ENCODE data around the gene DDX59. TPM values are rescaled to one million over a fixed set of nuclear protein-coding genes. Genes with fewer than 3 reads are reported as not detected.

The DDX59 gene
- total and polyA plus RNA-seq, 7 experiments from 2014 or later, result 15.0 to 41.3 (median 26.1) TPM

DNA sequence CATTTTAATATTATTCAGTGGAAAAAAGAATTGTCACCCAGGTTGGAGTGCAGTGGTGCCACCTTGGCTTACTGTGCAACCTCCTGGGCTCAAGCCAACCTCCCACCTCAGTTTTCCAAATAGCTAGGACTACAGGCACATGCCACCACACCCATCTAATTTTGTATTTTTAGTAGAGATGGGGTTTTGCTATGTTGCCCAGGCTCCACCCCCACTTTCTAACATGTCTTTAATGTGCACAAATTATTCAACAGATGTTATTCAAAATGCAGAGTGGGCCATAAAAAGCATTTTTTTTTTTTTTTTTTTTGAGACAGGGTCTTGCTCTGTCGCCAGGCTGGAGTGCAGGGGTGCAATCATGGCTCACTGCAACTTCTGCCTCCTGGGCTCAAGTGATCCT, 17.3 kb downstream of the DDX59 start:
- H3K4me1 ChIP-seq (ENCODE audit: control insufficient read depth in 2 of 2, insufficient read depth in 2 of 2, low read length in 2 of 2), result no peaks in the 10 kb centered on the region
- no peaks in the 10 kb centered on the region for H3K9me3 ChIP-seq (ENCODE audit: control insufficient read depth in 2 of 3, low read length in 3 of 3)
- Mint-ChIP-seq H3K4me1 (peaks cover 8 to 32% (median 20%) of the 10 kb centered on the region in 7 donors), H3K4me3 (no peak overlapping the region), H3K27ac (no peak overlapping the region), H3K36me3 (peaks cover 22 to 44% (median 37%) of the 10 kb centered on the region in 5 donors), H3K27me3 (no peaks in the 10 kb centered on the region), H3K9me3 (peaks cover 0 to 4% (median 0%) of the 10 kb centered on the region in 11 donors)
- no peaks in the 10 kb centered on the region for H3K27me3 ChIP-seq (ENCODE audit: control insufficient read depth in 2 of 2, insufficient read depth in 2 of 2, low read length in 2 of 2)
- peaks cover 0 to 52% (median 3%) of the 10 kb centered on the region in 3 experiments for H3K36me3 ChIP-seq (ENCODE audit: control insufficient read depth in 2 of 3, insufficient read depth in 3 of 3, low read length in 3 of 3)
- no peak for DNase-seq
- no peak for ATAC-seq
- ChIA-PET CTCF (interaction anchor here (1.3 kb wide), 1 partner anchor 151 kb away, joined by 3 read pairs; no protein-coding TSS in a partner anchor), POLR2A (no interaction called here)
- H3K27ac ChIP-seq (ENCODE audit: low read depth, low read length), result no peak overlapping the region
- H3K4me3 ChIP-seq (ENCODE audit: low read length), result no peak overlapping the region
- intact Hi-C loops (cut with micrococcal nuclease), result loop anchor here in 1 of 2 donors (2.0 kb wide), 1 partner anchor 16 kb away; the partner anchor contains the start of gene DDX59

DNA sequence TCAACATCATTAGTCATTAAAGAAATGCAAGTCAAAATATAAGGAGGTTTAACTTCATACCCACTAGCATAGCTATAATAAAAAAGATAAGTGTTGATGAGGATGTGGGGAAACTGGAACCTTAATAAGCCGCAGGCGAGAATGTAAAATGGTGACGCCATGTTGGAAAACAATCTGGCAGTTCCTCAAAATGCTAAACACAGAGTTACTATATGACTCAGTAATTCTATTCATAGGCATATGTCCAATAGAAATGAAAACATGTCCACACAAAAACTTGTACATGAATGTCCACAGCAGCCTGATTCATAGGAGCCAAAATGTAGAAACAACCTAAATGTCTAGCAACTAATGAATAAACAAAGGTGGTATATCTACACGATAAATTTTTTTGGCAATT, 23.2 kb downstream of the DDX59 start:
- no peak for DNase-seq

DNA sequence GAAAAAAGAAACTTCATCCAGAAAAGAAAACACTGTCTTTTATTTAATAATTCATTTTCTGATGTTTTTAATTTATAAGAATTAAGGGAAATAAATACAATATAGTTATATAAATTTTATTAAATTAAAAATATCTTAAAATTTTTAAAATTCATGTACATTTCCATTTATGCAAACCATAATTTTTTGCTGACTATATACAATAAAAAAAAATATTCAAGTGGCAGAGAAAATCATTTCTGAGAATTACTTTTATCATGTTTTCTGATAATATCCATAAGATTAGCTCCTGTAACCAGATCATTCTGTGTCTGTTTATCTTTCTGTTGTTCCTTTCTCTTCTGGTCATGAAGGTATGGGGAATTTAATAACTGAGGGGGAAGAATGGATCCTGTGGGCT, 25.7 kb downstream of the DDX59 start:
- intact Hi-C loops (cut with micrococcal nuclease), result no loop called here
- ChIA-PET POLR2A (interaction anchor here (0.8 kb wide), 1 partner anchor 219 kb away, joined by 3 read pairs; no protein-coding TSS in a partner anchor), CTCF (interaction anchor here (0.9 kb wide), 1 partner anchor 22 kb away, joined by 3 read pairs; no protein-coding TSS in a partner anchor)
- Mint-ChIP-seq H3K4me1 (peaks cover 0 to 7% (median 0%) of the 10 kb centered on the region in 7 donors), H3K9me3 (no peaks in the 10 kb centered on the region), H3K27me3 (no peaks in the 10 kb centered on the region), H3K36me3 (peaks cover 4 to 34% (median 27%) of the 10 kb centered on the region in 5 donors), H3K27ac (no peak overlapping the region), H3K4me3 (no peak overlapping the region)
- Histone ChIP-seq H3K27me3 (ENCODE audit: control insufficient read depth in 2 of 2, insufficient read depth in 2 of 2, low read length in 2 of 2) (no peaks in the 10 kb centered on the region), H3K27ac (ENCODE audit: low read depth, low read length) (no peak overlapping the region), H3K4me1 (ENCODE audit: control insufficient read depth in 2 of 2, insufficient read depth in 2 of 2, low read length in 2 of 2) (no peaks in the 10 kb centered on the region), H3K9me3 (ENCODE audit: control insufficient read depth in 2 of 3, low read length in 3 of 3) (no peaks in the 10 kb centered on the region), H3K4me3 (ENCODE audit: low read length) (no peak overlapping the region), H3K36me3 (ENCODE audit: control insufficient read depth in 2 of 3, insufficient read depth in 3 of 3, low read length in 3 of 3) (peaks cover 0 to 28% (median 7%) of the 10 kb centered on the region in 3 experiments)
- ATAC-seq (no peak), DNase-seq (no peak)

More for the DNA sequence above, 23.2 kb downstream of the DDX59 start:
- Histone ChIP-seq H3K9me3 (ENCODE audit: control insufficient read depth in 2 of 3, low read length in 3 of 3) (no peaks in the 10 kb centered on the region), H3K4me3 (ENCODE audit: low read length) (no peak overlapping the region), H3K27me3 (ENCODE audit: control insufficient read depth in 2 of 2, insufficient read depth in 2 of 2, low read length in 2 of 2) (no peaks in the 10 kb centered on the region), H3K4me1 (ENCODE audit: control insufficient read depth in 2 of 2, insufficient read depth in 2 of 2, low read length in 2 of 2) (no peaks in the 10 kb centered on the region), H3K36me3 (ENCODE audit: control insufficient read depth in 2 of 3, insufficient read depth in 3 of 3, low read length in 3 of 3) (peaks cover 0 to 35% (median 3%) of the 10 kb centered on the region in 3 experiments), H3K27ac (ENCODE audit: low read depth, low read length) (no peak overlapping the region)
- no peaks in the 10 kb centered on the region for H3K9me3 Mint-ChIP-seq
- ChIA-PET CTCF (interaction anchor here (0.5 to 0.9 kb wide), 2 partner anchors 12 to 24 kb away, joined by 4 to 5 read pairs; no protein-coding TSS in a partner anchor), POLR2A (no interaction called here)
- peaks cover 4 to 27% (median 23%) of the 10 kb centered on the region in 5 donors for H3K36me3 Mint-ChIP-seq
- peak; percentile 26 for ATAC-seq
- peak overlapping the region in 2 of 9 donors; percentile 34 to 76 for H3K27ac Mint-ChIP-seq
- H3K4me3 Mint-ChIP-seq, result no peak overlapping the region
- intact Hi-C loops (cut with micrococcal nuclease), result no loop called here
- peaks cover 0 to 4% (median 0%) of the 10 kb centered on the region in 7 donors for H3K4me1 Mint-ChIP-seq
- H3K27me3 Mint-ChIP-seq, result no peaks in the 10 kb centered on the region

DNA sequence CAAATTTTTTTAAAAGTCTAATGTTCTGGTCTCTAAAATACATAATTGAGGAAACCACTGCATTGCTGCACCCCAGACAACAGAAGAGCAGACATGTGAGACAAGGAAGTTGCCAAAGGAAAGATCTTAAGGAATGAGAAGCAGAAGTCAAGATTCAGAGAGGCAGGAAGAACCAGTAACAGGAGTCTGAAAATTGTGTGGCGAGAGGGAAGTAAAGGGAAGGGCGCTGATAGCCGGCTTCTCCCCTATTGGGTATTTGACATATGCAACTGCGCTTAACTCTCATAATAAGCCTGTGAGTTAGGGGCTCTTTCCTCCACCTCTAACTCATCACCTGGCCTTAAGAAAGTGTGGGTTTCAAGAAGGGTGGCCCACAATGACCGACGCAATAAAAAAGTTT, 27.2 kb downstream of the DDX59 start:
- H3K36me3 Mint-ChIP-seq, result peaks cover 4 to 37% (median 22%) of the 10 kb centered on the region in 5 donors
- no peaks in the 10 kb centered on the region for H3K27me3 Mint-ChIP-seq
- peaks cover 0 to 7% (median 0%) of the 10 kb centered on the region in 7 donors for H3K4me1 Mint-ChIP-seq
- intact Hi-C loops (cut with micrococcal nuclease), result no loop called here
- Histone ChIP-seq H3K27ac (ENCODE audit: low read depth, low read length) (peak overlapping the region; percentile 13), H3K4me3 (ENCODE audit: low read length) (no peak overlapping the region), H3K9me3 (ENCODE audit: control insufficient read depth in 2 of 3, low read length in 3 of 3) (no peaks in the 10 kb centered on the region), H3K4me1 (ENCODE audit: control insufficient read depth in 2 of 2, insufficient read depth in 2 of 2, low read length in 2 of 2) (no peaks in the 10 kb centered on the region), H3K36me3 (ENCODE audit: control insufficient read depth in 2 of 3, insufficient read depth in 3 of 3, low read length in 3 of 3) (peaks cover 0 to 14% (median 7%) of the 10 kb centered on the region in 3 experiments), H3K27me3 (ENCODE audit: control insufficient read depth in 2 of 2, insufficient read depth in 2 of 2, low read length in 2 of 2) (no peaks in the 10 kb centered on the region)
- peak overlapping the region in 3 of 9 donors; percentile 10 to 69 (median 48) for H3K27ac Mint-ChIP-seq
- no peak overlapping the region for H3K4me3 Mint-ChIP-seq
- H3K9me3 Mint-ChIP-seq, result no peaks in the 10 kb centered on the region
- ChIA-PET POLR2A (no interaction called here), CTCF (no interaction called here)
- ATAC-seq (peak; percentile 33), DNase-seq (no peak)

DNA sequence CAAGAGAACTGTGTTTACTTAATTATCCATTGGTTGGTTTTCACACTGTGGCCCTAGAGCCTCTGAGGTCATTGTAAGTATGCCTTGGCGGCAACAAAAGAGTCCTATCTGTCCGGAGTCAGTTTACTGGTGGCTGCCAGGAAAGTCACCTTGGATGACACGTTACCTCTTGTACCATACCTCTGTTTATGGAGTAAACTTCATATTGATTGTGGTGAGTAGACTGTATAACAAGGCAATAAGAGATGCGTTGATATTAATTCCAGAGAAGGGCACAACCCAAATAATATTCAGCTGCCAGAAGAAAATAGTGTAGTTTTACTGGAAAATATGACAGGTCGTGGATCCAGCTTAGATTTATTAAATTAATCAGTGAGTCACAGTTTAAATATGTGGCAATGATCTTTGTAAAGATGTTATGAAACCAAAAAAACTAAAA, 28.7 kb downstream of the DDX59 start:
- H3K4me1 Mint-ChIP-seq, result peaks cover 0 to 10% (median 0%) of the 10 kb centered on the region in 7 donors
- ChIA-PET CTCF (no interaction called here), POLR2A (no interaction called here)
- Histone ChIP-seq H3K4me3 (ENCODE audit: low read length) (no peak overlapping the region), H3K27ac (ENCODE audit: low read depth, low read length) (no peak overlapping the region), H3K4me1 (ENCODE audit: control insufficient read depth in 2 of 2, insufficient read depth in 2 of 2, low read length in 2 of 2) (no peaks in the 10 kb centered on the region), H3K36me3 (ENCODE audit: control insufficient read depth in 2 of 3, insufficient read depth in 3 of 3, low read length in 3 of 3) (peaks cover 0 to 11% (median 4%) of the 10 kb centered on the region in 3 experiments), H3K9me3 (ENCODE audit: control insufficient read depth in 2 of 3, low read length in 3 of 3) (no peaks in the 10 kb centered on the region), H3K27me3 (ENCODE audit: control insufficient read depth in 2 of 2, insufficient read depth in 2 of 2, low read length in 2 of 2) (no peaks in the 10 kb centered on the region)
- intact Hi-C loops (cut with micrococcal nuclease), result no loop called here
- no peaks in the 10 kb centered on the region for H3K9me3 Mint-ChIP-seq
- peaks cover 0 to 24% (median 11%) of the 10 kb centered on the region in 5 donors for H3K36me3 Mint-ChIP-seq
- H3K4me3 Mint-ChIP-seq, result no peak overlapping the region
- no peak for DNase-seq
- H3K27ac Mint-ChIP-seq, result no peak overlapping the region
- ATAC-seq, result no peak
- no peaks in the 10 kb centered on the region for H3K27me3 Mint-ChIP-seq

DNA sequence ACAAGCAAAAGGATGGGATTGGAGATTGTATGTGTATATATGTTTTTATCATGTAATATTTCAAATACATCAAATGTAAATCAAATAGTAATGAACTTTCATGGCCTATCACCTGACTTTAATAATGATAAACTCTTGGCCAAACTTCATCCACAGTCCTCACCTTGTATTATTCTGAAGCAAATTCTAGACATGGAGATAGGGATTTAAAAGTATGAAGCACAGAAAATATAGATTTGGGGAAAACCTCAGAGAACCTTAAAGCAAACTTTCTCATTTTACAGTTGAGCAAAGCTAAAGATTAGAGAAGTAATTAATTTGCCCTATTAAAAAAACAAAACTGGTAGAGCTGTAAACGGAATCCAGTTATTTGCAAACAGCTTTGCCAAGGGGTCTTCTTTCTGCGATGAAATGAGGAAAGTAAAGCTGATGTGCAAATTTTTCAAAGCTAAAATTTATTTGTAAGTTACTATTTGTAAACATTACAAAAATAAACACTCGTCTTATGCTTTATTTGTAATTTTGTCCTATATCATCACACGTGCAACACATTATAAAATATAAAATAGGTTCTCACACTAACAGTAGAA, 29.2 kb downstream of the DDX59 start:
- ChIA-PET POLR2A (no interaction called here), CTCF (no interaction called here)
- Histone ChIP-seq H3K4me1 (ENCODE audit: control insufficient read depth in 2 of 2, insufficient read depth in 2 of 2, low read length in 2 of 2) (no peaks in the 10 kb centered on the region), H3K27ac (ENCODE audit: low read depth, low read length) (no peak overlapping the region), H3K9me3 (ENCODE audit: control insufficient read depth in 2 of 3, low read length in 3 of 3) (no peaks in the 10 kb centered on the region), H3K27me3 (ENCODE audit: control insufficient read depth in 2 of 2, insufficient read depth in 2 of 2, low read length in 2 of 2) (no peaks in the 10 kb centered on the region), H3K36me3 (ENCODE audit: control insufficient read depth in 2 of 3, insufficient read depth in 3 of 3, low read length in 3 of 3) (peaks cover 0 to 8% (median 4%) of the 10 kb centered on the region in 3 experiments), H3K4me3 (ENCODE audit: low read length) (no peak overlapping the region)
- peaks cover 0 to 23% (median 8%) of the 10 kb centered on the region in 5 donors for H3K36me3 Mint-ChIP-seq
- intact Hi-C loops (cut with micrococcal nuclease), result no loop called here
- H3K27ac Mint-ChIP-seq, result peak overlapping the region in 2 of 9 donors; percentile 33 to 49
- no peaks in the 10 kb centered on the region for H3K9me3 Mint-ChIP-seq
- peaks cover 0 to 10% (median 0%) of the 10 kb centered on the region in 7 donors for H3K4me1 Mint-ChIP-seq
- no peak for ATAC-seq
- no peaks in the 10 kb centered on the region for H3K27me3 Mint-ChIP-seq
- no peak for DNase-seq
- H3K4me3 Mint-ChIP-seq, result no peak overlapping the region

All from naive thymus-derived CD4-positive, alpha-beta T cell (primary cell).